K562 (cell line): ENCODE results near the gene GPATCH4. TPM values are rescaled to one million over a fixed set of nuclear protein-coding genes. Genes with fewer than 3 reads are reported as not detected.
A peak's percentile ranks its signal among the peaks of the same experiment; 100 is the strongest.

ENCODE experiments used
- CTCFL ChIP-seq: IDR thresholded peaks from 2 replicates; pipeline ENCODE4 v1.6.1; 2011; ENCODE audit warnings: borderline replicate concordance, low read depth, mild to moderate bottlenecking, moderate library complexity, low read length; ENCODE audit not compliant: insufficient read depth, poor library complexity, severe bottlenecking
- MITF ChIP-seq: IDR thresholded peaks from 2 replicates; pipeline ENCODE4 v1.6.1; 2014; ENCODE audit warnings: antibody characterized with exemption
- POLR2AphosphoS2 ChIP-seq: IDR thresholded peaks from 2 replicates; pipeline ENCODE4 v1.6.1; 2012; ENCODE audit warnings: low read length, improper control_type of control experiment
- PRPF4 ChIP-seq: fragments of 200-400 bp; formaldehyde crosslinking; IDR thresholded peaks from one replicate; pipeline ENCODE4 v1.6.1; 2017; ENCODE audit warnings: low read length, low read depth, mild to moderate bottlenecking; ENCODE audit not compliant: insufficient read depth, poor library complexity, severe bottlenecking
- ZNF24 ChIP-seq: fragments of 450-650 bp; IDR thresholded peaks from 2 replicates; pipeline ENCODE4 v1.6.1; 2016
- ZNF584 ChIP-seq: fragments of 200-800 bp; sonication (Bioruptor generic); IDR thresholded peaks from 2 replicates; pipeline ENCODE4 v1.6.1; 2016; ENCODE audit warnings: low read depth, mild to moderate bottlenecking, missing genetic modification characterization, missing compliant biosample characterization
- ZNF785 ChIP-seq: fragments of 250-450 bp; sonication (Bioruptor Pico); IDR thresholded peaks from 2 replicates; pipeline ENCODE4 v1.4.0; 2020; ENCODE audit warnings: mild to moderate bottlenecking
- polyA plus RNA-seq, 8 experiments: library from polyadenylated mRNA; depleted of rRNA in 4 of 8; stranded (reverse) in 5 of 8; unstranded in 3 of 8; fragments of >200 nt; fragmentation: Nextera tagmentation in 2 of 8; fragmentation: Illumina TruSeq in 1 of 8; extraction: Ambion mirVana in 2 of 8; extraction: Trizol in 1 of 8; gene quantifications; 2 replicates each; pipeline versions ENCODE4 v1.2.1 to v1.2.3, GENCODE V29; 2011 to 2014; ENCODE audit warnings: inconsistent platforms in 1 of 8, missing spikeins in 1 of 8
- total RNA-seq, 7 experiments: library from RNA; depleted of rRNA in 6 of 7; stranded (reverse); fragments of >200 nt in 6 of 7; fragmentation: Illumina TruSeq in 2 of 7; extraction: Trizol in 2 of 7; gene quantifications; 2 replicates each; pipeline versions ENCODE4 v1.2.1 to v1.2.3, GENCODE V29; 2011 to 2021; ENCODE audit warnings: low replicate concordance in 1 of 7

The GPATCH4 gene
- total and polyA plus RNA-seq, 9 of the 15 experiments (the other 6 are each of a cell fraction or from before 2014, with no cell fraction given), result 43.7 to 105 (median 76.5) TPM

GRCh38 chr1:156627313-156627880, 26.1 kb upstream of the GPATCH4 start (continued):
- TF ChIP-seq PRPF4, result no peak
- TF ChIP-seq CTCFL, result peak; percentile 26
- no peak for TF ChIP-seq ZNF785 (CRISPR knock-in tag)
- TF ChIP-seq POLR2AphosphoS2, result no peak
- TF ChIP-seq ZNF24, result no peak
- no peak for TF ChIP-seq ZNF584
- TF ChIP-seq MITF, result no peak
